HL-60 (cell line): ENCODE data around the gene GLYATL3.

Source experiments
- DNase-seq, 2 experiments: peaks; one replicate each; pipeline ENCODE4 v3.0.0-alpha.2; 2010 to 2020; ENCODE audit warnings: low read depth in 1 of 2, low spot score in 1 of 2
- H3K27ac ChIP-seq: fragments of 250-450 bp; sonication (Bioruptor Pico); replicated peaks from 2 replicates; pipeline ENCODE4 v1.5.1; 2020; ENCODE audit warnings: mild to moderate bottlenecking, moderate library complexity
- H3K27me3 ChIP-seq: fragments of 250-450 bp; sonication (Bioruptor Pico); 2 replicates; pipeline ENCODE4 v1.5.1; 2021; ENCODE audit warnings: mild to moderate bottlenecking, moderate library complexity; ENCODE audit not compliant: insufficient read depth, poor library complexity, severe bottlenecking
- H3K4me3 ChIP-seq: replicated peaks from 2 replicates; pipeline ENCODE4 v1.5.1; 2011; ENCODE audit warnings: mild to moderate bottlenecking, control low read depth, low read length; ENCODE audit not compliant: insufficient read depth
- GABPA ChIP-seq: IDR thresholded peaks from 2 replicates; pipeline ENCODE4 v1.6.1; 2012; ENCODE audit warnings: low read depth
- POLR2AphosphoS5 ChIP-seq: IDR thresholded peaks from 2 replicates; pipeline ENCODE4 v1.6.1; 2012; ENCODE audit warnings: low read depth
- SPI1 ChIP-seq: IDR thresholded peaks from 2 replicates; pipeline ENCODE4 v1.6.1; 2012; ENCODE audit warnings: low read depth, mild to moderate bottlenecking, borderline replicate concordance
- TF ChIP-seq, protein P1 (sequence below): IDR thresholded peaks from 2 replicates; pipeline ENCODE4 v1.6.1; 2012; ENCODE audit warnings: low read depth; ENCODE audit not compliant: insufficient replicate concordance
- TF ChIP-seq, protein P2 (sequence below): IDR thresholded peaks from one replicate; pipeline ENCODE4 v1.5.1; 2011; ENCODE audit warnings: low read length, control low read depth, inconsistent platforms; ENCODE audit not compliant: insufficient read depth

The GLYATL3 gene

DNA sequence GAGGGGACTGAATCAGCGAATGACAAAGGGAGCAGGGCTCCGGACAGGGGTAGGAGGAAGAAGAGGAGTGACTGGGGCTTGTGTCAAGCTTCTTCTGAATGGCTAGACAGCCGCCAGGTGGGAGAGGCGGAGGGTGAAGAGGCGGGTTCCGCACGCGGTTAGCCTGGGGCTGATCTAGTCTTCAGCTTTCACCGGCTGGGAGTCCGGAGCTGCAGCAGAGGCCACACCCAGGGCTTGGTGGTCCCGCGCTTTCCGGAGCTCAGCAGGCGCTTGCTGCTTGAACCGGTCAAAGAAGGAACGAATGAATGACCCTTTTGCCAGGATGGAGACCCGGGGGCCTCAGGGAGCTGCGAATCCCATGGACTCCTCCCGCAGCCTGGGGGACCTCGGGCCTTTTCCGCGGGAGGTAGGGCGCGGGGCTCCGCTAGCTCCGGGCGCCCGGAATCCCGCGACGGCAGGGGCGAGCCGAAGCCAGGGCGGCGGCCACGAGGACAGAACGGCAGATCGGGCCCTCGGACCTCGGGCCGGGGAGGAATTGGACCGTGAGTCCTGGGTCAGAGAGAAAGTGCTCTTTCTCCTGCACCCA lies 50.9 kb downstream of the GLYATL3 start, which contains the start of gene C6orf141:
Gene C6orf141 (plus strand): TSS at position 177 of the 586 bp plus-strand sequence. CDS start 125 bp downstream, at position 302.
- DNase-seq = no peak
- H3K27ac ChIP-seq = no peak within 1 kb of the TSS

DNA sequence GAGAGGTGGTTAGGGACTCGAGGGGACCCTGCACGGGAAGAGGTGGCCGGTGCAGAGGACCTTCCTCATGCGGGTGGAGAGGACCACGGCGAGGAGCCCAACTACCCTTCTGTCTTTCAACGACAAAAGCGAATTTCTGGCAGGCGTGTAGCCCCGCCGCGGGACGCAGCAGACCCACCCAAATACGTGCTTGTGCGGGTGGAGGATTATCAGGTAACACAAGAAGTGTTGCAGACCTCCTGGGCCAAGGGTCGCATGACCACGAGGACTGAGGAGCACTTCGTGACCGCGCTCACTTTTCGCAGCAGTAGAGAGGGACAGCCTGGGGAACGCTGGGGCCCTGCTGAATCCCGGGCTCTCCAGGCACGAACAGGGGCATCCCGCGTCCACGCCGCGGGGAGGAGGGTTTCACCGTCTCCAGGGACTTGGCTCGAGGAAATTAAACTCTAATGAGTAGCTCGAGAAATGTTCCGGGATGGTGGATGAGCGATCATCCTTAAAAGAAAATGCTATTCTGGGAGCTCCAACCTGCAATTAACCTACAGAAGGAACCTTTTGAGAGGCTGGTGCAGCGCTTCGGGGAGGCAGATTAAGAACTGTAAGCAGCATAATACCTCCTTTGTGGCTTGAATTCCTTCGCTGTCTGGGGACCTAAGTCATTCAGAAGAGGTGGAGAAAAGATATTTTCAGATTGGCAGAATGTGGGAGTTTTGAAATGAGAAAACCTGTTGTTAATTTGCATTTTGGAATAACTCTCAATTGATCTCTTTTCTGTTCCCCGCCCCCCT lies 51.5 kb downstream of the GLYATL3 start:
- no peak overlapping the region for H3K4me3 ChIP-seq
- H3K27me3 ChIP-seq = peaks cover 16% of the 10 kb centered on the region
- no peak for DNase-seq

More for the DNA sequence above, 50.9 kb downstream of the GLYATL3 start, which contains the start of gene C6orf141:
- TF ChIP-seq POLR2AphosphoS5 = no peak
- no peak for TF ChIP-seq SPI1
- TF ChIP-seq, protein P1, sequence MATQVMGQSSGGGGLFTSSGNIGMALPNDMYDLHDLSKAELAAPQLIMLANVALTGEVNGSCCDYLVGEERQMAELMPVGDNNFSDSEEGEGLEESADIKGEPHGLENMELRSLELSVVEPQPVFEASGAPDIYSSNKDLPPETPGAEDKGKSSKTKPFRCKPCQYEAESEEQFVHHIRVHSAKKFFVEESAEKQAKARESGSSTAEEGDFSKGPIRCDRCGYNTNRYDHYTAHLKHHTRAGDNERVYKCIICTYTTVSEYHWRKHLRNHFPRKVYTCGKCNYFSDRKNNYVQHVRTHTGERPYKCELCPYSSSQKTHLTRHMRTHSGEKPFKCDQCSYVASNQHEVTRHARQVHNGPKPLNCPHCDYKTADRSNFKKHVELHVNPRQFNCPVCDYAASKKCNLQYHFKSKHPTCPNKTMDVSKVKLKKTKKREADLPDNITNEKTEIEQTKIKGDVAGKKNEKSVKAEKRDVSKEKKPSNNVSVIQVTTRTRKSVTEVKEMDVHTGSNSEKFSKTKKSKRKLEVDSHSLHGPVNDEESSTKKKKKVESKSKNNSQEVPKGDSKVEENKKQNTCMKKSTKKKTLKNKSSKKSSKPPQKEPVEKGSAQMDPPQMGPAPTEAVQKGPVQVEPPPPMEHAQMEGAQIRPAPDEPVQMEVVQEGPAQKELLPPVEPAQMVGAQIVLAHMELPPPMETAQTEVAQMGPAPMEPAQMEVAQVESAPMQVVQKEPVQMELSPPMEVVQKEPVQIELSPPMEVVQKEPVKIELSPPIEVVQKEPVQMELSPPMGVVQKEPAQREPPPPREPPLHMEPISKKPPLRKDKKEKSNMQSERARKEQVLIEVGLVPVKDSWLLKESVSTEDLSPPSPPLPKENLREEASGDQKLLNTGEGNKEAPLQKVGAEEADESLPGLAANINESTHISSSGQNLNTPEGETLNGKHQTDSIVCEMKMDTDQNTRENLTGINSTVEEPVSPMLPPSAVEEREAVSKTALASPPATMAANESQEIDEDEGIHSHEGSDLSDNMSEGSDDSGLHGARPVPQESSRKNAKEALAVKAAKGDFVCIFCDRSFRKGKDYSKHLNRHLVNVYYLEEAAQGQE = no peak
- no peak for TF ChIP-seq GABPA
- TF ChIP-seq, protein P2, sequence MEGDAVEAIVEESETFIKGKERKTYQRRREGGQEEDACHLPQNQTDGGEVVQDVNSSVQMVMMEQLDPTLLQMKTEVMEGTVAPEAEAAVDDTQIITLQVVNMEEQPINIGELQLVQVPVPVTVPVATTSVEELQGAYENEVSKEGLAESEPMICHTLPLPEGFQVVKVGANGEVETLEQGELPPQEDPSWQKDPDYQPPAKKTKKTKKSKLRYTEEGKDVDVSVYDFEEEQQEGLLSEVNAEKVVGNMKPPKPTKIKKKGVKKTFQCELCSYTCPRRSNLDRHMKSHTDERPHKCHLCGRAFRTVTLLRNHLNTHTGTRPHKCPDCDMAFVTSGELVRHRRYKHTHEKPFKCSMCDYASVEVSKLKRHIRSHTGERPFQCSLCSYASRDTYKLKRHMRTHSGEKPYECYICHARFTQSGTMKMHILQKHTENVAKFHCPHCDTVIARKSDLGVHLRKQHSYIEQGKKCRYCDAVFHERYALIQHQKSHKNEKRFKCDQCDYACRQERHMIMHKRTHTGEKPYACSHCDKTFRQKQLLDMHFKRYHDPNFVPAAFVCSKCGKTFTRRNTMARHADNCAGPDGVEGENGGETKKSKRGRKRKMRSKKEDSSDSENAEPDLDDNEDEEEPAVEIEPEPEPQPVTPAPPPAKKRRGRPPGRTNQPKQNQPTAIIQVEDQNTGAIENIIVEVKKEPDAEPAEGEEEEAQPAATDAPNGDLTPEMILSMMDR = no peak
- Histone ChIP-seq H3K27me3 (peaks cover 17% of the 10 kb centered on the region), H3K4me3 (no peak within 1 kb of the TSS)

DNA sequence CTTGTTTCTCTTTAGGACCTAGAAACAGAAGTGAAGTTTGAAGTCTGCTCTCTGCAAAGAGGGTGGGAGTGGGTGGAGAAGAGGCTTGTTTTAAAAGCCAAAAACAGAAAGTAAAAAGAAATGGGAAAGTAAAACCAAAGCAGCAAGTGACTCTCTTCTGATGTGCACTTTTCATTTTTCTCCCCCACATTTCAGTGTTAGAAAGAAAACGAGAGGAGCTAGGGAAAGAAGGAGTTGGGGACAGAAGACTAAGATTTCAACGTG lies 52.1 kb downstream of the GLYATL3 start:
- no peak overlapping the region for H3K4me3 ChIP-seq

More for the DNA sequence above, 51.5 kb downstream of the GLYATL3 start:
- TF ChIP-seq SPI1 = no peak
- TF ChIP-seq, protein P1 = no peak
- TF ChIP-seq GABPA = no peak
- no peak for TF ChIP-seq POLR2AphosphoS5
- TF ChIP-seq, protein P2 = no peak
- H3K27ac ChIP-seq = no peak overlapping the region

More for the DNA sequence above, 52.1 kb downstream of the GLYATL3 start:
- peaks cover 12% of the 10 kb centered on the region for H3K27me3 ChIP-seq
- no peak overlapping the region for H3K27ac ChIP-seq
- no peak for DNase-seq
- TF ChIP-seq, protein P2 = no peak
- TF ChIP-seq, protein P1 = no peak
- TF ChIP-seq SPI1 = no peak
